Measurements from ENCODE around the gene CHFR. TPM values are rescaled to one million over a fixed set of nuclear protein-coding genes. Genes with fewer than 3 reads are reported as not detected.

The CHFR gene
- total RNA-seq, 2 experiments from 2014 or later: 75.1 to 85.6 TPM

DNA sequence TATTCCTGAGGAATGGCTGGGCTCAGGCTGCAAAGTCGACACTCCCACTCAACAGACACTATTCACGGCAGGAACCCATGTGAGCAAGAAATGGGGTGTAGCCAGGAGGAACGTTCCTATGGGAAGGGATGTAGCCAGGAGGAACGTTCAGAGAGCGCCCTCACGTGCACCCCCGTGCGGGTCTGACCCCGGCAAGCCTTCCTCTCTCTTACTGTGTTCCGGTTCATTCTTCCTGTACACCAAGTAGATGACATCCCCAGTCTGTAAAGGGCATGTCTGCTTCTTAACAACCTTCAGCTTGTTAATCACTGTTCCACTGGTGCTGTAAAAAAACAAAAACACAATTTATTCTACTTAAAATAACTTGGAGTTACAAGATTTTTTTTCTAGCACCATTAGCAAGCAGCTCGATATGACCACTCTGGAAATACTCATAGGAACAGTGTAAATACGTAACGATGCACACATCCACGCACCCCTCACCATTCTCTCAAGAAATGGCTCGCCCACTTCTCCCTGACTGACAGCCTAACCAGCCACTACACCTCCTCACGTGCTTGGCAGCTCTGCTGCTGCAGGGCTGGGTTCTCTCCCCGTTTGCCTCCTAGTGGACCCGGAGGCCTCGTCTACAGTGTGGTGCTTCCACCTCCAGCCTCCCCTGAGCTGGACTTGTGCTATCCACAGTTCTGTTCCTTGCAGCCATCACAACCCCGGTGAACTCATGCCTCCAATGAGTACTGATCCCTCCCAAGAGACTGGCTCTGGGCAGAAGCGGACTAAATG, 15.1 kb downstream of the CHFR start:
- DNase-seq (no peak), ATAC-seq (ENCODE audit: poor library complexity) (peak; percentile 35)
- H3K36me3 Mint-ChIP-seq (ENCODE audit: low read depth): peaks cover 73% of the 10 kb centered on the region
- Histone ChIP-seq H3K36me3 (ENCODE audit: insufficient read depth, low read length) (peaks cover 75% of the 10 kb centered on the region), H3K4me1 (ENCODE audit: insufficient read depth, low read length) (peaks cover 25% of the 10 kb centered on the region), H3K27me3 (ENCODE audit: control insufficient read depth in 1 of 2, insufficient read depth in 2 of 2, low read length in 2 of 2) (no peaks in the 10 kb centered on the region), H3K27ac (ENCODE audit: low read depth in 1 of 2, low read length in 2 of 2) (peak overlapping the region in 1 of 2 donors; percentile 57), H3K9me3 (ENCODE audit: control insufficient read depth in 1 of 2, insufficient read depth in 1 of 2, low read length in 2 of 2) (no peaks in the 10 kb centered on the region), H3K4me3 (ENCODE audit: low read length) (no peak overlapping the region)
- CTCF ChIA-PET: interaction anchor here (1.2 kb wide), 1 partner anchor 33 kb away, joined by 5 read pairs; no protein-coding TSS in a partner anchor
- POLR2A ChIA-PET: interaction anchor here (0.7 to 2.9 kb wide), 9 partner anchors 15 to 208 kb away, joined by 3 to 28 read pairs (median 7); partner anchors contain the start of genes CHFR, GOLGA3 and ZNF140
- intact Hi-C loops (cut with DNase I, micrococcal nuclease): loop anchor here in 1 of 2 experiments (5.0 kb wide), 1 partner anchor 40 kb away; no protein-coding TSS in a partner anchor
- peak overlapping the region; percentile 93 for H3K27ac Mint-ChIP-seq
- peak overlapping the region; percentile 71 for H3K4me3 Mint-ChIP-seq
- H3K4me1 Mint-ChIP-seq (ENCODE audit: low read depth): peaks cover 41% of the 10 kb centered on the region
- TF ChIP-seq, protein P1, sequence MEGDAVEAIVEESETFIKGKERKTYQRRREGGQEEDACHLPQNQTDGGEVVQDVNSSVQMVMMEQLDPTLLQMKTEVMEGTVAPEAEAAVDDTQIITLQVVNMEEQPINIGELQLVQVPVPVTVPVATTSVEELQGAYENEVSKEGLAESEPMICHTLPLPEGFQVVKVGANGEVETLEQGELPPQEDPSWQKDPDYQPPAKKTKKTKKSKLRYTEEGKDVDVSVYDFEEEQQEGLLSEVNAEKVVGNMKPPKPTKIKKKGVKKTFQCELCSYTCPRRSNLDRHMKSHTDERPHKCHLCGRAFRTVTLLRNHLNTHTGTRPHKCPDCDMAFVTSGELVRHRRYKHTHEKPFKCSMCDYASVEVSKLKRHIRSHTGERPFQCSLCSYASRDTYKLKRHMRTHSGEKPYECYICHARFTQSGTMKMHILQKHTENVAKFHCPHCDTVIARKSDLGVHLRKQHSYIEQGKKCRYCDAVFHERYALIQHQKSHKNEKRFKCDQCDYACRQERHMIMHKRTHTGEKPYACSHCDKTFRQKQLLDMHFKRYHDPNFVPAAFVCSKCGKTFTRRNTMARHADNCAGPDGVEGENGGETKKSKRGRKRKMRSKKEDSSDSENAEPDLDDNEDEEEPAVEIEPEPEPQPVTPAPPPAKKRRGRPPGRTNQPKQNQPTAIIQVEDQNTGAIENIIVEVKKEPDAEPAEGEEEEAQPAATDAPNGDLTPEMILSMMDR (IDR thresholded peaks at IDR 0.05): no peak
- H3K9me3 Mint-ChIP-seq: no peaks in the 10 kb centered on the region
- H3K27me3 Mint-ChIP-seq: no peaks in the 10 kb centered on the region

DNA sequence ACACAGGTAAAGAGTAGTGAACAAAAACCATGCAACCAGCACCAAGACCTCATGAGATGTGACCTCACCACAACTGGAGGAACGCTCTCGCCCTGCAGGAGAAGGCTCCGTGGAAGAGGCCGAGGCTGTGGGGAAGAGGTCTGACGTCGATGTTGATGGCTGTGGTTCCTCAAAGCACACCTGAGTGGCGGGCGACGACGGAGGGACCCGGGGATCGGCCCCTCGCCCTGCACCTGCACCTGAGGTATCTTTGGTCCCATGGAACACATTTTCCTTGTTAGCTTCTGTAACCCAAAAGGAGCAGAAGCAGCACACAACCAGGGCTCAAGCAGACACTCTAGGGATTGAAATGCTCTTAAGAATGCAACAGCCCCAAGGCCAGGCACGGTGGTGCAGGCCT, 17.9 kb downstream of the CHFR start:
- H3K4me3 ChIP-seq (ENCODE audit: low read length): no peak overlapping the region
- intact Hi-C loops (cut with DNase I, micrococcal nuclease): loop anchor here in 1 of 2 experiments (5.0 kb wide), 1 partner anchor 37 kb away; no protein-coding TSS in a partner anchor
- peaks cover 53% of the 10 kb centered on the region for H3K4me1 Mint-ChIP-seq (ENCODE audit: low read depth)
- ChIA-PET POLR2A (no interaction called here), CTCF (no interaction called here)
- peaks cover 33% of the 10 kb centered on the region for H3K4me1 ChIP-seq (ENCODE audit: insufficient read depth, low read length)
- H3K36me3 Mint-ChIP-seq (ENCODE audit: low read depth): peaks cover 71% of the 10 kb centered on the region
- H3K9me3 ChIP-seq (ENCODE audit: control insufficient read depth in 1 of 2, insufficient read depth in 1 of 2, low read length in 2 of 2): no peaks in the 10 kb centered on the region
- no peak overlapping the region for H3K4me3 Mint-ChIP-seq
- H3K27me3 ChIP-seq (ENCODE audit: control insufficient read depth in 1 of 2, insufficient read depth in 2 of 2, low read length in 2 of 2): no peaks in the 10 kb centered on the region
- TF ChIP-seq, protein P1 (IDR thresholded peaks at IDR 0.05): no peak
- no peak overlapping the region for H3K27ac ChIP-seq (ENCODE audit: low read depth in 1 of 2, low read length in 2 of 2)
- DNase-seq (no peak), ATAC-seq (ENCODE audit: poor library complexity) (no peak)
- no peaks in the 10 kb centered on the region for H3K27me3 Mint-ChIP-seq
- H3K27ac Mint-ChIP-seq: no peak overlapping the region
- H3K36me3 ChIP-seq (ENCODE audit: insufficient read depth, low read length): peaks cover 72% of the 10 kb centered on the region
- H3K9me3 Mint-ChIP-seq: no peaks in the 10 kb centered on the region

DNA sequence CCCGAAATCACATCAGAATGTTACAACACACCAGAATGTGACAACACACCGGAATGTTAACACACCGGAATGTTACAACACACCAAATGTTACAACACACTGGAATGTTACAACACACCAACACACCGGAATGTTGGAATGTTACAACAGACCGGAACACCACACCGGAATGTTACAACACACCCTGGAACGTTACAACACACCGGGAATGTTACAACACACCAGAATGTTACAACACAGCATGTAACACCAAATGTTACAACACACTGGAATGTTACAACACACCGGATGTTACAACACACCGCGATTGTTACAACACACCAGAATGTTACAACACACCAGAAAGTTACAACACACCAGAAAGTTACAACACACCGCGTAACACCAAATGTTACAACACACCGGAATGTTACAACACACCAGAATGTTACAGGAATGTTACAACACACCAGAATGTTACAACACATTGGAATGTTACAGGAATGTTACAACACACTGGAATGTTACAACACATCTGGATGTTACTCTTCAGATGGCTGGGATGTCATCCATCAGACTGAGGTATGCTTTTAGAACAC, 21.1 kb downstream of the CHFR start:
- Mint-ChIP-seq H3K27ac (peak overlapping the region; percentile 89), H3K9me3 (no peaks in the 10 kb centered on the region), H3K36me3 (ENCODE audit: low read depth) (peaks cover 51% of the 10 kb centered on the region), H3K4me3 (no peak overlapping the region), H3K4me1 (ENCODE audit: low read depth) (peaks cover 32% of the 10 kb centered on the region), H3K27me3 (no peaks in the 10 kb centered on the region)
- peaks cover 12% of the 10 kb centered on the region for H3K4me1 ChIP-seq (ENCODE audit: insufficient read depth, low read length)
- TF ChIP-seq, protein P1 (IDR thresholded peaks at IDR 0.05): no peak
- peaks cover 58% of the 10 kb centered on the region for H3K36me3 ChIP-seq (ENCODE audit: insufficient read depth, low read length)
- no peak overlapping the region for H3K4me3 ChIP-seq (ENCODE audit: low read length)
- no peak overlapping the region for H3K27ac ChIP-seq (ENCODE audit: low read depth in 1 of 2, low read length in 2 of 2)
- ATAC-seq (ENCODE audit: poor library complexity) (no peak), DNase-seq (no peak)
- no peaks in the 10 kb centered on the region for H3K27me3 ChIP-seq (ENCODE audit: control insufficient read depth in 1 of 2, insufficient read depth in 2 of 2, low read length in 2 of 2)
- H3K9me3 ChIP-seq (ENCODE audit: control insufficient read depth in 1 of 2, insufficient read depth in 1 of 2, low read length in 2 of 2): no peaks in the 10 kb centered on the region
- ChIA-PET CTCF (interaction anchor here (1.3 kb wide), 1 partner anchor 38 kb away, joined by 4 read pairs; no protein-coding TSS in a partner anchor), POLR2A (interaction anchor here (1.7 to 2.0 kb wide), 3 partner anchors 19 to 38 kb away, joined by 9 to 10 read pairs (median 10); partner anchors contain the start of genes CHFR and GOLGA3)
- intact Hi-C loops (cut with DNase I, micrococcal nuclease): loop anchor here in 1 of 2 experiments (5.0 kb wide), 1 partner anchor 34 kb away; no protein-coding TSS in a partner anchor
